Urinary bladder (tissue), 4 donors: Measurements from ENCODE around the gene RFTN1. TPM values are rescaled to one million over a fixed set of nuclear protein-coding genes. Genes with fewer than 3 reads are reported as not detected.
A peak's percentile ranks its signal among the peaks of the same experiment; 100 is the strongest.

Experiments
- DNase-seq: peaks from one replicate; pipeline ENCODE4 v3.0.0-alpha.2; 2015; ENCODE audit errors: extremely low spot score
- H3K27ac ChIP-seq: one replicate; pipeline ENCODE4 v1.5.1; 2013; ENCODE audit warnings: low read depth, mild to moderate bottlenecking, moderate library complexity
- H3K36me3 ChIP-seq: one replicate; pipeline ENCODE4 v1.6.1; 2013; ENCODE audit warnings: mild to moderate bottlenecking, moderate library complexity; ENCODE audit not compliant: insufficient read depth
- H3K4me1 ChIP-seq: one replicate; pipeline ENCODE4 v1.6.1; 2013; ENCODE audit warnings: mild to moderate bottlenecking, moderate library complexity; ENCODE audit not compliant: insufficient read depth
- H3K4me3 ChIP-seq: one replicate; pipeline ENCODE4 v1.5.1; 2013; ENCODE audit warnings: low read depth, low read length
- WGBS: extraction: QIAGEN DNeasy Blood & Tissue Kit; methylation state at CpG from one replicate; pipeline ENCODE4 v1.1.7; 2013; 5-methylcytosine and 5-hydroxymethylcytosine counted together
- polyA plus RNA-seq: library from polyadenylated mRNA; stranded (reverse); fragments of 200-250 nt; gene quantifications from one replicate; pipeline ENCODE4 v1.2.3, GENCODE V29; 2013
- total RNA-seq: library from RNA; depleted of rRNA; stranded (reverse); fragments of >200 nt; gene quantifications from one replicate; pipeline ENCODE4 v1.2.3, GENCODE V29; 2014
- donor health status: healthy with polysubstance abuse.
- donor health status: healthy.

Gene RFTN1
- total and polyA plus RNA-seq, 2 donors, result 26.3 to 26.7 TPM

GRCh38 chr3:16449369-16449768 is 64.1 kb downstream of the RFTN1 start:
- Histone ChIP-seq H3K4me1 (no peaks in the 10 kb centered on the region), H3K27ac (no peak overlapping the region), H3K36me3 (no peaks in the 10 kb centered on the region), H3K4me3 (no peak overlapping the region)
- DNase-seq, result no peak
- WGBS, result 84% methylated on average over 6 of the region's 6 CpGs

- WGBS, result 17% methylated on average over 6 of the region's 6 CpGs
- no peak overlapping the region for H3K27ac ChIP-seq
- DNase-seq, result peak; percentile 26
These were observed 64.8 kb downstream of the RFTN1 start for GRCh38 chr3:16448639-16449070.

GRCh38 chr3:16447135-16447534 is 66.4 kb downstream of the RFTN1 start:
- Histone ChIP-seq H3K4me1 (no peaks in the 10 kb centered on the region), H3K36me3 (no peaks in the 10 kb centered on the region), H3K27ac (no peak overlapping the region), H3K4me3 (no peak overlapping the region)
- WGBS, result 92% methylated on average over 4 of the region's 4 CpGs
- no peak for DNase-seq

More at GRCh38 chr3:16448639-16449070, 64.8 kb downstream of the RFTN1 start:
- H3K4me1 ChIP-seq, result no peaks in the 10 kb centered on the region
- no peak overlapping the region for H3K4me3 ChIP-seq
- no peaks in the 10 kb centered on the region for H3K36me3 ChIP-seq

- WGBS, result 92% methylated on average over 6 of the region's 6 CpGs
- no peak for DNase-seq
- Histone ChIP-seq H3K36me3 (no peaks in the 10 kb centered on the region), H3K4me3 (no peak overlapping the region), H3K27ac (no peak overlapping the region), H3K4me1 (no peaks in the 10 kb centered on the region)
These were observed 69.2 kb downstream of the RFTN1 start for GRCh38 chr3:16444344-16444743.

GRCh38 chr3:16442730-16443129 is 70.8 kb downstream of the RFTN1 start:
- Histone ChIP-seq H3K4me3 (no peak overlapping the region), H3K27ac (no peak overlapping the region), H3K36me3 (no peaks in the 10 kb centered on the region), H3K4me1 (no peaks in the 10 kb centered on the region)
- no peak for DNase-seq
- 96% methylated on average over 1 of the region's 1 CpG for WGBS

- DNase-seq, result no peak
- no peaks in the 10 kb centered on the region for H3K4me1 ChIP-seq
- no peak overlapping the region for H3K4me3 ChIP-seq
- no peaks in the 10 kb centered on the region for H3K36me3 ChIP-seq
- 44% methylated on average over 5 of the region's 5 CpGs for WGBS
- no peak overlapping the region for H3K27ac ChIP-seq
These were observed 72.1 kb downstream of the RFTN1 start for GRCh38 chr3:16441371-16441875.

- no peak overlapping the region for H3K27ac ChIP-seq
- H3K36me3 ChIP-seq, result no peaks in the 10 kb centered on the region
- H3K4me1 ChIP-seq, result no peaks in the 10 kb centered on the region
- 80% methylated on average over 13 of the region's 13 CpGs for WGBS
- DNase-seq, result no peak
- H3K4me3 ChIP-seq, result no peak overlapping the region
These were observed 73.4 kb downstream of the RFTN1 start for GRCh38 chr3:16439848-16440708.

GRCh38 chr3:16439163-16439847 is 74.2 kb downstream of the RFTN1 start:
- 79% methylated on average over 4 of the region's 4 CpGs for whole genome bisulfite sequencing
- Histone ChIP-seq H3K4me1 (no peaks in the 10 kb centered on the region), H3K4me3 (no peak overlapping the region), H3K36me3 (no peaks in the 10 kb centered on the region), H3K27ac (no peak overlapping the region)
- DNase-seq, result no peak

- WGBS, result 59% methylated on average over 5 of the region's 5 CpGs
- Histone ChIP-seq H3K4me1 (no peaks in the 10 kb centered on the region), H3K4me3 (no peak overlapping the region), H3K36me3 (no peaks in the 10 kb centered on the region), H3K27ac (no peak overlapping the region)
- DNase-seq, result no peak
These were observed 75.9 kb downstream of the RFTN1 start for GRCh38 chr3:16437640-16438039.

- Histone ChIP-seq H3K36me3 (peaks cover 2% of the 10 kb centered on the region), H3K27ac (no peak overlapping the region), H3K4me1 (no peaks in the 10 kb centered on the region), H3K4me3 (no peak overlapping the region)
- WGBS, result 89% methylated on average over 13 of the region's 13 CpGs
- DNase-seq, result no peak
These were observed 79.8 kb downstream of the RFTN1 start for GRCh38 chr3:16433701-16434151.

- no peak overlapping the region for H3K4me3 ChIP-seq
- H3K4me1 ChIP-seq, result no peaks in the 10 kb centered on the region
- no peak for DNase-seq
- WGBS, result 96% methylated on average over 3 of the region's 3 CpGs
- H3K27ac ChIP-seq, result no peak overlapping the region
- H3K36me3 ChIP-seq, result peaks cover 2% of the 10 kb centered on the region
These were observed 80.8 kb downstream of the RFTN1 start for GRCh38 chr3:16432714-16433113.

- no peaks in the 10 kb centered on the region for H3K4me1 ChIP-seq
- no peak for DNase-seq
- H3K36me3 ChIP-seq, result peaks cover 2% of the 10 kb centered on the region
- WGBS, result 92% methylated on average over 11 of the region's 11 CpGs
- no peak overlapping the region for H3K4me3 ChIP-seq
- H3K27ac ChIP-seq, result no peak overlapping the region
These were observed 82.5 kb downstream of the RFTN1 start for GRCh38 chr3:16430717-16431630.

GRCh38 chr3:16429086-16429485 is 84.4 kb downstream of the RFTN1 start:
- 57% methylated on average over 1 of the region's 1 CpG for WGBS
- no peak for DNase-seq
- Histone ChIP-seq H3K36me3 (peaks cover 2% of the 10 kb centered on the region), H3K4me3 (no peak overlapping the region), H3K27ac (no peak overlapping the region), H3K4me1 (no peaks in the 10 kb centered on the region)
